ENCODE results near the gene CDK17. TPM values are rescaled to one million over a fixed set of nuclear protein-coding genes. Genes with fewer than 3 reads are reported as not detected.
A peak's percentile ranks its signal among the peaks of the same experiment; 100 is the strongest.

Gene CDK17
- total and polyA plus RNA-seq, 2 donors (not counting 1 experiment from before 2014, with no cell fraction given) = 50.0 to 109 TPM

- no peak overlapping the region for H3K4me3 ChIP-seq (replicated peaks in 1 of 4; ENCODE audit: control extremely low read depth in 1 of 4, insufficient read depth in 1 of 4, low read depth in 3 of 4, low read length in 4 of 4)
- TF ChIP-seq EZH2 (IDR thresholded peaks at IDR 0.05; ENCODE audit: low read length, missing control alignments) (no peak), CTCF (conservative IDR thresholded peaks at IDR 0.05 in 1 of 2, IDR thresholded peaks at IDR 0.05 in 1 of 2; ENCODE audit: low read depth in 1 of 2, low read length in 2 of 2) (no peak)
- H3K79me2 ChIP-seq (ENCODE audit: control insufficient read depth, insufficient read depth, low read length) = peaks cover 60% of the 10 kb centered on the region
- H3K9me3 ChIP-seq (ENCODE audit: control insufficient read depth, insufficient read depth, low read depth, low read length) = no peaks in the 10 kb centered on the region
- H3K4me2 ChIP-seq (ENCODE audit: extremely low read depth, insufficient read depth, low read length) = no peak overlapping the region
- H3K27ac ChIP-seq (ENCODE audit: insufficient read depth, low read length) = peak overlapping the region; percentile 92
- no peak overlapping the region for H2AFZ ChIP-seq (ENCODE audit: low read length)
- no peaks in the 10 kb centered on the region for H3K27me3 ChIP-seq (ENCODE audit: control insufficient read depth, insufficient read depth, low read length)
- DNase-seq (ENCODE audit: low read depth in 2 of 2) = peak in 1 of 2 donors; percentile 46
- no peak overlapping the region for H3K9ac ChIP-seq (ENCODE audit: insufficient read depth, low read length)
- no peaks in the 10 kb centered on the region for H3K36me3 ChIP-seq (ENCODE audit: control insufficient read depth, insufficient read depth, low read length)
- peaks cover 60% of the 10 kb centered on the region for H3K4me1 ChIP-seq (ENCODE audit: control insufficient read depth, extremely low read depth, insufficient read depth, low read length)
- H4K20me1 ChIP-seq (ENCODE audit: control insufficient read depth, extremely low read depth, insufficient read depth, low read length) = no peaks in the 10 kb centered on the region
Observed at GRCh38 chr12:96238336-96239047, 161.7 kb downstream of the CDK17 start.

- Histone ChIP-seq H3K79me2 (ENCODE audit: control insufficient read depth, insufficient read depth, low read length) (peaks cover 55% of the 10 kb centered on the region), H3K36me3 (ENCODE audit: control insufficient read depth, insufficient read depth, low read length) (no peaks in the 10 kb centered on the region), H3K4me1 (ENCODE audit: control insufficient read depth, extremely low read depth, insufficient read depth, low read length) (peaks cover 56% of the 10 kb centered on the region)
Observed at GRCh38 chr12:96237465-96238077, 162.7 kb downstream of the CDK17 start.

More at GRCh38 chr12:96237465-96238077, 162.7 kb downstream of the CDK17 start:
- no peak for TF ChIP-seq EZH2 (IDR thresholded peaks at IDR 0.05; ENCODE audit: low read length, missing control alignments)
- no peak for TF ChIP-seq CTCF (conservative IDR thresholded peaks at IDR 0.05 in 1 of 2, IDR thresholded peaks at IDR 0.05 in 1 of 2; ENCODE audit: low read depth in 1 of 2, low read length in 2 of 2)
- peak overlapping the region; percentile 38 for H3K4me2 ChIP-seq (ENCODE audit: extremely low read depth, insufficient read depth, low read length)
- no peaks in the 10 kb centered on the region for H4K20me1 ChIP-seq (ENCODE audit: control insufficient read depth, extremely low read depth, insufficient read depth, low read length)
- no peak overlapping the region for H2AFZ ChIP-seq (ENCODE audit: low read length)
- peak overlapping the region; percentile 92 for H3K27ac ChIP-seq (ENCODE audit: insufficient read depth, low read length)
- H3K9me3 ChIP-seq (ENCODE audit: control insufficient read depth, insufficient read depth, low read depth, low read length) = no peaks in the 10 kb centered on the region
- no peaks in the 10 kb centered on the region for H3K27me3 ChIP-seq (ENCODE audit: control insufficient read depth, insufficient read depth, low read length)
- peak overlapping the region; percentile 24 for H3K9ac ChIP-seq (ENCODE audit: insufficient read depth, low read length)
- DNase-seq (ENCODE audit: low read depth in 2 of 2) = peak; percentile 97 to 99
- peak overlapping the region in 1 of 4 experiments; percentile 23 for H3K4me3 ChIP-seq (replicated peaks in 1 of 4; ENCODE audit: control extremely low read depth in 1 of 4, insufficient read depth in 1 of 4, low read depth in 3 of 4, low read length in 4 of 4)

All from fibroblast of lung (primary cell).